Measurements from ENCODE around the gene BCR.

- no peak for TF ChIP-seq CTCF (IDR thresholded peaks at IDR 0.05; ENCODE audit: poor library complexity)
- TF ChIP-seq EZH2 (IDR thresholded peaks at IDR 0.05; ENCODE audit: borderline replicate concordance): no peak
- TF ChIP-seq EZH2phosphoT487 (IDR thresholded peaks at IDR 0.05; ENCODE audit: low read depth, severe bottlenecking, unreplicated experiment): no peak
Observed at GRCh38 chr22:23270798-23271596, 90.7 kb downstream of the BCR start.

Measured in hepatocyte (in vitro differentiated cells).